ENCODE data around the gene GTF3C5. TPM values are rescaled to one million over a fixed set of nuclear protein-coding genes. Genes with fewer than 3 reads are reported as not detected.

The GTF3C5 gene
- total RNA-seq, 4 donors from 2014 or later = 49.4 to 94.2 (median 73.3) TPM

- Histone ChIP-seq H3K9me3 (no peaks in the 10 kb centered on the region), H3K4me1 (peaks cover 0 to 5% (median 0%) of the 10 kb centered on the region in 4 donors), H3K36me3 (peaks cover 0 to 98% (median 31%) of the 10 kb centered on the region in 3 donors), H3K27ac (peak overlapping the region in 2 of 4 donors; percentile 25 to 51), H3K27me3 (no peaks in the 10 kb centered on the region), H3K4me3 (no peak overlapping the region)
- no peak for DNase-seq (ENCODE audit: low spot score in 2 of 2)
- TF ChIP-seq CTCF (IDR thresholded peaks at IDR 0.05) (no peak), POLR2A (IDR thresholded peaks at IDR 0.05) (no peak), EP300 (IDR thresholded peaks at IDR 0.05) (no peak)
- 86 to 92% methylated on average over 19 to 20 of the region's 24 CpGs for WGBS, 2 donors
These were observed 23.5 kb downstream of the GTF3C5 start for GRCh38 chr9:133054194-133054890.

GRCh38 chr9:133054966-133055365 lies 24.2 kb downstream of the GTF3C5 start:
- WGBS, 2 donors = 69 to 72% methylated on average over 14 to 16 of the region's 16 CpGs
- H3K27ac ChIP-seq = peak overlapping the region in 2 of 4 donors; percentile 25 to 51
- H3K9me3 ChIP-seq = no peaks in the 10 kb centered on the region
- TF ChIP-seq EP300 (IDR thresholded peaks at IDR 0.05) (no peak), CTCF (IDR thresholded peaks at IDR 0.05) (no peak), POLR2A (IDR thresholded peaks at IDR 0.05) (no peak)
- peaks cover 0 to 92% (median 31%) of the 10 kb centered on the region in 3 donors for H3K36me3 ChIP-seq
- no peaks in the 10 kb centered on the region for H3K27me3 ChIP-seq
- no peak overlapping the region for H3K4me3 ChIP-seq
- peaks cover 0 to 8% (median 2%) of the 10 kb centered on the region in 4 donors for H3K4me1 ChIP-seq
- DNase-seq (ENCODE audit: low spot score in 2 of 2) = no peak

GRCh38 chr9:133055788-133056420 lies 25.1 kb downstream of the GTF3C5 start:
- Histone ChIP-seq H3K36me3 (peaks cover 0 to 82% (median 31%) of the 10 kb centered on the region in 3 donors), H3K4me3 (no peak overlapping the region), H3K9me3 (no peaks in the 10 kb centered on the region), H3K27ac (peak overlapping the region in 1 of 4 donors; percentile 51), H3K4me1 (peaks cover 0 to 5% (median 2%) of the 10 kb centered on the region in 4 donors), H3K27me3 (no peaks in the 10 kb centered on the region)
- WGBS, 2 donors = 95 to 96% methylated on average over 16 to 17 of the region's 17 CpGs
- DNase-seq (ENCODE audit: low spot score in 2 of 2) = no peak
- TF ChIP-seq CTCF (IDR thresholded peaks at IDR 0.05) = no peak
- no peak for TF ChIP-seq POLR2A (IDR thresholded peaks at IDR 0.05)
- no peak for TF ChIP-seq EP300 (IDR thresholded peaks at IDR 0.05)

- 90 to 93% methylated on average over 11 to 13 of the region's 13 CpGs for WGBS, 2 donors
- no peak overlapping the region for H3K4me3 ChIP-seq
- no peaks in the 10 kb centered on the region for H3K9me3 ChIP-seq
- H3K27ac ChIP-seq = peak overlapping the region in 1 of 4 donors; percentile 30
- peaks cover 0 to 76% (median 28%) of the 10 kb centered on the region in 3 donors for H3K36me3 ChIP-seq
- DNase-seq (ENCODE audit: low spot score in 2 of 2) = no peak
- no peak for TF ChIP-seq POLR2A (IDR thresholded peaks at IDR 0.05)
- no peak for TF ChIP-seq EP300 (IDR thresholded peaks at IDR 0.05)
- no peak for TF ChIP-seq CTCF (IDR thresholded peaks at IDR 0.05)
- H3K4me1 ChIP-seq = peaks cover 0 to 5% (median 2%) of the 10 kb centered on the region in 4 donors
- no peaks in the 10 kb centered on the region for H3K27me3 ChIP-seq
These were observed 25.7 kb downstream of the GTF3C5 start for GRCh38 chr9:133056533-133056932.

- Histone ChIP-seq H3K27ac (peak overlapping the region in 1 of 4 donors; percentile 30), H3K36me3 (peaks cover 0 to 71% (median 24%) of the 10 kb centered on the region in 3 donors), H3K9me3 (no peaks in the 10 kb centered on the region), H3K27me3 (no peaks in the 10 kb centered on the region), H3K4me1 (peaks cover 0 to 5% (median 2%) of the 10 kb centered on the region in 4 donors), H3K4me3 (no peak overlapping the region)
- TF ChIP-seq EP300 (IDR thresholded peaks at IDR 0.05) = no peak
- no peak for TF ChIP-seq CTCF (IDR thresholded peaks at IDR 0.05)
- TF ChIP-seq POLR2A (IDR thresholded peaks at IDR 0.05) = no peak
- 71 to 94% methylated on average over 5 to 8 of the region's 8 CpGs for WGBS, 2 donors
- no peak for DNase-seq (ENCODE audit: low spot score in 2 of 2)
These were observed 26.2 kb downstream of the GTF3C5 start for GRCh38 chr9:133057006-133057405.
